Endometrial microvascular endothelial cells (primary cell): Measurements from ENCODE around the gene CALB2. TPM values are rescaled to one million over a fixed set of nuclear protein-coding genes. Genes with fewer than 3 reads are reported as not detected.
"Not testable (repeated sequence)": the region's sequence is repeated elsewhere in the genome, so short reads cannot be mapped to it uniquely, and the experiment has no call there.

Experiments
- in situ Hi-C: cut with HindIII; loops from 2 replicates; pipeline ENCODE4 v1.10.0; 2017; ENCODE audit warnings: low sequenced_read_pairs, low pct_unique_long_range_greater_than_20kb; ENCODE audit errors: inconsistent ontology term
- total RNA-seq: library from RNA; depleted of rRNA; stranded (reverse); fragments of >200 nt; gene quantifications from one replicate; pipeline ENCODE4 v1.2.3, GENCODE V29; 2015; ENCODE audit errors: inconsistent ontology term

Gene CALB2
- total RNA-seq, 1 donor from 2014 or later = not detected

DNA sequence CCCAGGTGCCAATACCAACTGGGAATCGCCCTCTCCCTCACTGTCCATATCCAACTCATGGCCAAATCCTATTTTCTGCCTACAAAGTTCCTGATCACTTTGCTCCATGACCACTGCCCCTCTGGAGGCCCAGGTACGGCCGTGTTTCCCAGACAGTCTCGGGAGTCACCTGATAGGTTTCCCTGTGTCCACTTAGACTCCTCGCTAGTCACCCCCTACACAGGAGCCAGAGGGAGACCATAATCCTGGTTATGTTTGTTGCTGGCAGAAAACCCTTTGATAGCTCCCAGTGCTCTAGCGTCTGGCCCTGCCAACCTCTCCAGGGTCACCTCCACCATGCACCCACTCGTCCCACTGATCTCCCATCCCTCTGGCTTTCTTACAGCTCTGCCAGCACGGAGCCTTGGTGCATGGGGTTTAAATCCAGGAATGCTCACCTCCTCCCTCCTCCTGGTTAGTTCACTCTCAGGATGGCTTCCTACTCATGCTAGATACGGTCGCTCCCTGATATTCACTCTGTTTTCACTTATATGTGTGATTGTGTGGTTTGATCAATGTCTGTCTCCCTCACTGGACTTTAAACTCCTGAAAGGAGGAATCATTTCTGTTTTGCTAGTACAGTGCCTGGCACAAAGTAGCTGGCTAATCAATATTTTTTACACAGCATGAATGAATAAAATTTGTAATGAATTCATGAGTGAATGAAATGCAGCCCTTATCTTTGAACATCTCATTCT is 7.5 kb upstream of the CALB2 start:
- in situ Hi-C loops = no loop called here

GRCh38 chr16:71351558-71351901 is 7.0 kb upstream of the CALB2 start:
- in situ Hi-C loops = no loop called here

- in situ Hi-C loops = no loop called here
These were observed 6.1 kb upstream of the CALB2 start for GRCh38 chr16:71352466-71352865.

- in situ Hi-C loops = no loop called here
These were observed 5.5 kb upstream of the CALB2 start for GRCh38 chr16:71352963-71353460.

- in situ Hi-C loops = no loop called here
These were observed 4.8 kb upstream of the CALB2 start for GRCh38 chr16:71353736-71354135.

- in situ Hi-C loops = no loop called here
These were observed 4.4 kb upstream of the CALB2 start for GRCh38 chr16:71354156-71354555.

DNA sequence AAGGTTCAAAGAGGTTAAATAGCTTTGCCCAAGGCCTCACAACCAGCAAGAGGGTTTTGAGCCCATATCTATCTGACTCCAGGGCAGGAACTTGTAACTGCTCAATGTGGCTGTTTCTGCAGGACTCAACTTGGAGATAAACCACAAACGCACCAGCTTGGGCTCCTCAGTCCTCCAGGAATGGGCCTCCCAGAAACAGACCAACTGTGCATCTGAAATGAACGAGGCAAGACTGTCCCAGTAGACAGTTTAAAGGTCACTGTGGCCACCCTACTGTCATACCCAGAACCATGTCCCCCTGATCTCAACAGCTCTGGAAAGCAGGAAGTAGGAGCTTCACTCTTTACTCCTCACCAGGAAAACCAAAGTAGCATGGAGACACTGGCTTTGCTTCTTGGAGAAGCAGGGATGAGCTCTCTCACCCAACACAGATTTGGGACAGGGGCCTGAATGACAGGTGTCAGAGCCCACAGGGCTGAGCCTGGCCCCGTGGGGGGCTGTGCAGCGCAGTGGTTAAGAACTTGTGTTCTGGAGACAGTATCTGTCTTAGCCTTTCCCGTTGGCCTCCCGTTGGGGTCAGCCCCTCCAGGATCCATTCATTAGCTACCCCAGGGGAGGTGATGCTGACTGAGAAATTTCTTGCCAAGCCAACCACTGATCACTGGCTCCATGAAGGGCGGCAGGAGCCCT is 2.3 kb upstream of the CALB2 start:
- in situ Hi-C loops = no loop called here

DNA sequence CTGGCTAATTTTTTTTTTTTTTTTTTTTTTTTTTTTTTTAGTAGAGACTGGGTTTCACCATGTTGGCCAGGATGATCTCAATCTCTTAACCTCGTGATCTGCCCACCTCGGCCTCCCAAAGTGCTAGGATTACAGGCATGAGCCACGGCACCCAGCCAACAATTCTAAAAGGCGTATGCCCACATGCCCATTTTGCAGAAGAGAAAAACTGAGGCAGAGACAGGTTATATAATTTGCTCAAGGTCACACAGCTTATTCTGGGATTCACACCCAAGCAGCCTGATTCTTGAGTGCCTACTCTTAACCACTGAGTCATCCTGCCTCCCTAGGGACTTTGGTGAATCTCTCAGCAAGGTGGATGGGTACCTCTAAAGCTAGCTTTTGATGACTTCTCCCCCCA is 1.6 kb upstream of the CALB2 start:
- in situ Hi-C loops = not testable (repeated sequence)

DNA sequence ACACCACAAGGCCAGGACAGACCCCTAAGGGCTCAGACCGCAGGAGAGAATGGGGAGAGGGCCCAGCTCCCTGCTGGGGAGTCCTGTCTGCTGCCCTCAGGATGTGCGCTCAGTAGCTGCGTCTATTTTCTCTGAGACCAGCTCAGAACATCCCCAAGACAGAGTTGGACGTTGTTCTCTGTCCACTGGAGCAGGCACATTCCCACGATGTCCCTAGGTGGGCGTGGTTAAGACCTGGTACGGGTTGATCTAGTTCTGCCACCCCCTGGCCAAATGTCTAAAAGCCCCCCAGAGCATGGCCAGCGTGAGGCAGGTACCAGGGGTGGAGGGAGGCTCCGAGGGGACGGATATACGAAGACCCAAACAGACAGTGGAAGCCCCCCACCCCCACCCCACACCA is 842 bp upstream of the CALB2 start:
- in situ Hi-C loops = no loop called here

- in situ Hi-C loops = no loop called here
These were observed 908 bp downstream of the CALB2 start for GRCh38 chr16:71359431-71359830.

GRCh38 chr16:71360378-71360777 is 1.9 kb downstream of the CALB2 start:
- in situ Hi-C loops = no loop called here

GRCh38 chr16:71364133-71364681 is 5.7 kb downstream of the CALB2 start:
- in situ Hi-C loops = no loop called here

DNA sequence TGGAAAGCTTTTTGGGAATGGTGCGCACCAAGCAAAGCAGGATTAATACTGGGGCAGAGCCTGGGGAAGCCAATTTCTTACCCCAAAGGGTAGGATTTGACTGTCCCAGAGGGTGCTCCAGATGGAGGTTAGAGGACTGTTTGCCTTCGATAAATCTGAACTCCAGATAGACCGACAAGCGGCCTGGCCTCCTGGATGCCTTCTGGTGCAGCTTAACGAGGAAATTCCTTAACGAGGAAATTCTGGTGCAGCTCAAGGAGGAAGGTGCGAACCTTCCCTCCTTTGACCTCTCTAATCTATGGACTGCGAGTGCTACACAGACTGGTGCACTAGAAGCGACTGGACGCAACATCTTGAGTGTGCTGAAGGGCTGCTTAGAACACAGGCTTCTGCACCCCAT is 6.5 kb downstream of the CALB2 start:
- in situ Hi-C loops = no loop called here

DNA sequence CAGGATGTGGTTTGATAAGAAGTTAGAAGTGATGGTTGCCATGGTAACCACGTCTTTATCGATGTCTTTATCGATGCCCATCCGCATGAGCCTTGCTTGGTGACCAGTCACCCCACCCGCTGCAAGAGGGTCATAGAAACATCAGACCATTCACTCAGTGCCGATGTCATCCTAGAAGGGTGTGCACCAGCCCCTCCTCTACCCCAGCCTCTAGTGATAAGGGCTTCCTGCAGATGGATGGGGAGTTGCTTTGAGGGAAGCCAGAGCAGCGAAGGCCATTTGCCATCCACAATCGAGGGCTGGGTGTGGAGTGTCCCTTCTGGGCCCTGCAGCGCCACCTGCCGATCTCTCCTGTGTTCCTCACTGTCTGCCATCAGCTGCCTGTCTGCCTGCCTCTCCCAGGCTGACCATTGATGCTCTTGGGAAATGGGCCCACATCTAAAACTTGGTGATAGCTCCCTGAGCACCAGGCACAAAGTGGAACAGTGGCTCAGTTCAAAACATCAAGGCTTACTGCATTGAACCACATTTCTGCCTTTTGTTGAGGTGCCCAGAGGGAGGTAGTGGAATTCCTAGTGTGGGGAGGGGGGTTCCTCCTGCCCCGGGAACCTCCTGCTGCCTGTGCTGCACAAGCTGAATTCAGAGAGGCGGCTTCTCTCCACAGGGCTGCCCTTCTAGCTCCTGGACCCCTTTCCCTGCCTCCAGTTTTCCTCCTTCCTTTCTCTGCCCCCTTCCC is 8.9 kb downstream of the CALB2 start:
- in situ Hi-C loops = no loop called here

DNA sequence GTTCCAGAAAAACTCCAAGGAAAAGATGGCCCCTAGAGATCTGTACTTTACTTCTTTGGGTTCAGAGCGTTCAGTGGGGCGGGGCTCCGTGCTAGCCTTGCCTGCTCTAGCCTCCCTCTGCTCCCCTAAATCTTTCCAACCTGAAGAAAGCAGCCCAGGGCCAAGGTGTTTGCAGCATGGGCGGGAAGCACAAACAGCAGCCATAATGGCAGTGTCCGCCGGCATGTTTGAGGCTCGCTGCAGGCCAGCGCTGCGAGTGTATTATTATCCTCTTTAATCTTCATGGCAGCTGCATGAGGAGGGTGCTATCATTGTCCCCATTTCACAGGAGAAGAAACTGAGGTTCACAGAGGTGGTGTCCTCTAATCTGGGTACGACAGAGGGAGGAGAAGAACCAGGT is 10.4 kb downstream of the CALB2 start:
- in situ Hi-C loops = no loop called here

DNA sequence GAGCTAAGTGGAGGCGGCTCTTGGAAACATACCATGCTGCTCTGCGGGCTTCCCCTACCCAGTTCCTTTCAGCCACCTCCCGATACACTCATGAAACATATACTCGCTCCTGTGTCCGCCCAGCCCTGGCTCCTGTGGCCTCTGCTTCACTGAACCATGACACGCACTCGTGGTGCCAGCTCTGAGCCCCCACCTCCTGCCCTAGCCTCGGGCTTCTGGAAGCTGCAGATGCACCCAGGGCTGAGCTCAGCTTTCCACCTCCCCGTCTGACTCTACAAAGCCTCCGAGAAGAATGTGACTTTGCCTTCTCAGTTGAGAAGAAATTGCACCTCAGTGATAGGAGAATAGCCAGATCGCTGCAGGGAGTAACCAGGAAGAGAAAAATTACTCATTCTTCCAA is 11.0 kb downstream of the CALB2 start:
- in situ Hi-C loops = no loop called here

GRCh38 chr16:71371237-71371636 is 12.7 kb downstream of the CALB2 start:
- in situ Hi-C loops = no loop called here

- in situ Hi-C loops = no loop called here
These were observed 14.6 kb downstream of the CALB2 start for GRCh38 chr16:71373073-71373472.

DNA sequence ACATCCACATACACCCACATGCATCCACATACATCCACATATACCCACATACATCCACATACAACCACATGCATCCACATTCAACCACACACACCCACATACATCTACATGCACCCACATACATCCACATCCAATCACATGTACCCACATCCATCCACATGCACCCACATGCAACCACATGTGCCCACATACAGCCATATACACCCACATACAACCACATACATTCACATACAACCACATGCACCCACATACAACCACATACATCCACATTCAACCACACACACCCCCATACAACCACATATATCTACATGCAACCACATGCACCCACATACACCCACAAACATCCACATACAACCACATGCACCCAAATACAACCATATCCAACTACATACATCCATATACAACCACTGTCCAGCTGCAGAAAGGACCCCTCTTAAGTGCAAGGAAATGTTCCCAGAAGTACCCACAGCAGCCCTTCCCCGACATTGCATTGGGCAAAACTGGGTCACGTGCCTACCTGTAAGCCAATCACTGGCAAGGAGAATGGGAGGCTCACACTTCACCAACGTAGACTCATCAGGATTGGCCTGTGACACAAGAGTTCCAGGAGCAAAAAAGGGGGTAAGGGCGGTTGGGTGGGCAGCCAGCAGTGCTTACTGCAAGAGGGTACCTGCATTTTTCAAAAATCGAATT is 18.1 kb downstream of the CALB2 start:
- in situ Hi-C loops = no loop called here
